ENCODE results near the gene SLC24A3. TPM values are rescaled to one million over a fixed set of nuclear protein-coding genes. Genes with fewer than 3 reads are reported as not detected.

Gene SLC24A3
- total RNA-seq, 1 donor from 2014 or later = 0.79 TPM

- FAIRE-seq = no peak
- Histone ChIP-seq H3K9ac (ENCODE audit: low read length) (no peak overlapping the region), H3K27ac (ENCODE audit: low read depth, low read length) (no peak overlapping the region), H3K4me2 (ENCODE audit: low read length) (no peak overlapping the region), H4K20me1 (ENCODE audit: insufficient read depth, low read length) (no peaks in the 10 kb centered on the region), H3K27me3 (ENCODE audit: insufficient read depth, low read length) (no peaks in the 10 kb centered on the region), H3K4me3 (ENCODE audit: insufficient read depth, low read depth, low read length) (no peak overlapping the region), H2AFZ (ENCODE audit: low read depth, low read length) (no peak overlapping the region), H3K4me1 (ENCODE audit: insufficient read depth, low read length) (peaks cover 4% of the 10 kb centered on the region), H3K9me3 (ENCODE audit: insufficient read depth, low read depth, low read length) (peaks cover 2% of the 10 kb centered on the region), H3K79me2 (ENCODE audit: insufficient read depth, low read length) (no peaks in the 10 kb centered on the region), H3K36me3 (ENCODE audit: insufficient read depth, low read length) (no peaks in the 10 kb centered on the region)
- Mint-ChIP-seq H3K36me3 (ENCODE audit: low read depth, unreplicated experiment) (no peaks in the 10 kb centered on the region), H3K9me3 (ENCODE audit: unreplicated experiment) (no peaks in the 10 kb centered on the region), H3K4me1 (ENCODE audit: low read depth, unreplicated experiment) (no peaks in the 10 kb centered on the region), H3K4me3 (ENCODE audit: unreplicated experiment) (no peak overlapping the region), H3K27ac (ENCODE audit: unreplicated experiment) (no peak overlapping the region), H3K27me3 (ENCODE audit: low read depth, unreplicated experiment) (peaks cover 3% of the 10 kb centered on the region)
- no peak for DNase-seq (ENCODE audit: low read depth)
- TF ChIP-seq CTCF (IDR thresholded peaks at IDR 0.05; ENCODE audit: insufficient read depth, low read depth, low read length) (no peak), EZH2 (IDR thresholded peaks at IDR 0.05; ENCODE audit: insufficient read depth, low read length) (no peak)
Observed at GRCh38 chr20:19502169-19502568, 289.7 kb downstream of the SLC24A3 start.

DNA sequence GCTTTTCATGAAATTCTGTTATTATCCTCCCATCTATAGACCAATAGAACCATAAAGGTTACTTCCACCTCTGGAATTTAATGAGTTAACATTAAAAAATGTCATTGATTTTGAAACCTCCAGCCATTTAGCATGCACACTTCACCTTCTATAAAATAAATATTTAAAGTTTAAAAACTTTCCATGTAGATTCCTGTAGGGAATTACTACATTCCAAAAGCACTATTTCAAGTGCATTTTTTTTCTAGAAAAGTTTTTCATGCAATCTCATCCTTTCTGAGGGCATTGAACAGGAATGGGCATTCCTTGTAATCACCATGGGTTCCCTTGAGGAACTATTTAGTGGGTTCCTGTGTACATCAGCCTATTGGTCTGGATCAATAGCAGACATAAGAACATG lies 291.8 kb downstream of the SLC24A3 start:
- H3K27ac Mint-ChIP-seq (ENCODE audit: unreplicated experiment) = no peak overlapping the region
- TF ChIP-seq CTCF (IDR thresholded peaks at IDR 0.05; ENCODE audit: insufficient read depth, low read depth, low read length) (no peak), EZH2 (IDR thresholded peaks at IDR 0.05; ENCODE audit: insufficient read depth, low read length) (no peak)
- no peak for FAIRE-seq

DNA sequence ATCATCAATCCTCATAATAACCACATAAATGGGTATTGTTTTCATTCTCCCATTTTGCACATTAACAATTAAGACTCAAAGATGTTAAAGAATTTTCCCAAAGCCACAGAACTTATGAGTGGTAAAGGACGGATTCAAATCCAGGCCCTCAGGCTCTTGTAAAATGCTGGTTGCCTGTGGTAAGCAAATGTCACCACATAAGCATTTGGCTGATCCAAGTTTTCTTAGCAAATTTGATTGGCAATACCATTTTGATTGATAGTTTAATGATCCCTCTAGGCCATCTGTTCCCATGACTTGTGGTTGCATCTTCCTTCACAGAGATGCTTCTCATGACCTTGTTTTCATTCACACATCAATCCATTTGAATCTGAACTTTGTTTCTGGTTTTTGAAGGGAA lies 293.6 kb downstream of the SLC24A3 start:
- Mint-ChIP-seq H3K27me3 (ENCODE audit: low read depth, unreplicated experiment) (peaks cover 15% of the 10 kb centered on the region), H3K27ac (ENCODE audit: unreplicated experiment) (no peak overlapping the region), H3K4me3 (ENCODE audit: unreplicated experiment) (no peak overlapping the region), H3K4me1 (ENCODE audit: low read depth, unreplicated experiment) (no peaks in the 10 kb centered on the region), H3K36me3 (ENCODE audit: low read depth, unreplicated experiment) (no peaks in the 10 kb centered on the region), H3K9me3 (ENCODE audit: unreplicated experiment) (no peaks in the 10 kb centered on the region)
- Histone ChIP-seq H3K9me3 (ENCODE audit: insufficient read depth, low read depth, low read length) (no peaks in the 10 kb centered on the region), H3K4me1 (ENCODE audit: insufficient read depth, low read length) (no peaks in the 10 kb centered on the region), H3K4me2 (ENCODE audit: low read length) (no peak overlapping the region), H3K9ac (ENCODE audit: low read length) (no peak overlapping the region), H2AFZ (ENCODE audit: low read depth, low read length) (no peak overlapping the region), H3K36me3 (ENCODE audit: insufficient read depth, low read length) (no peaks in the 10 kb centered on the region), H3K79me2 (ENCODE audit: insufficient read depth, low read length) (no peaks in the 10 kb centered on the region), H4K20me1 (ENCODE audit: insufficient read depth, low read length) (no peaks in the 10 kb centered on the region), H3K27ac (ENCODE audit: low read depth, low read length) (no peak overlapping the region), H3K27me3 (ENCODE audit: insufficient read depth, low read length) (no peaks in the 10 kb centered on the region), H3K4me3 (ENCODE audit: insufficient read depth, low read depth, low read length) (no peak overlapping the region)
- TF ChIP-seq CTCF (IDR thresholded peaks at IDR 0.05; ENCODE audit: insufficient read depth, low read depth, low read length) (no peak), EZH2 (IDR thresholded peaks at IDR 0.05; ENCODE audit: insufficient read depth, low read length) (no peak)
- DNase-seq (ENCODE audit: low read depth) (no peak), FAIRE-seq (peak; percentile 39)

More for the DNA sequence above, 291.8 kb downstream of the SLC24A3 start:
- Histone ChIP-seq H3K27me3 (ENCODE audit: insufficient read depth, low read length) (no peaks in the 10 kb centered on the region), H2AFZ (ENCODE audit: low read depth, low read length) (no peak overlapping the region), H3K4me1 (ENCODE audit: insufficient read depth, low read length) (no peaks in the 10 kb centered on the region), H3K9me3 (ENCODE audit: insufficient read depth, low read depth, low read length) (peaks cover 2% of the 10 kb centered on the region), H3K9ac (ENCODE audit: low read length) (no peak overlapping the region), H3K79me2 (ENCODE audit: insufficient read depth, low read length) (no peaks in the 10 kb centered on the region), H3K36me3 (ENCODE audit: insufficient read depth, low read length) (no peaks in the 10 kb centered on the region), H3K4me2 (ENCODE audit: low read length) (no peak overlapping the region), H4K20me1 (ENCODE audit: insufficient read depth, low read length) (no peaks in the 10 kb centered on the region), H3K27ac (ENCODE audit: low read depth, low read length) (no peak overlapping the region), H3K4me3 (ENCODE audit: insufficient read depth, low read depth, low read length) (no peak overlapping the region)
- H3K36me3 Mint-ChIP-seq (ENCODE audit: low read depth, unreplicated experiment) = no peaks in the 10 kb centered on the region
- no peaks in the 10 kb centered on the region for H3K9me3 Mint-ChIP-seq (ENCODE audit: unreplicated experiment)
- no peak for DNase-seq (ENCODE audit: low read depth)
- no peak overlapping the region for H3K4me3 Mint-ChIP-seq (ENCODE audit: unreplicated experiment)
- peaks cover 9% of the 10 kb centered on the region for H3K27me3 Mint-ChIP-seq (ENCODE audit: low read depth, unreplicated experiment)
- no peaks in the 10 kb centered on the region for H3K4me1 Mint-ChIP-seq (ENCODE audit: low read depth, unreplicated experiment)

Measured in astrocyte (in vitro differentiated cells and primary cell).